A673 (cell line): ENCODE results near the gene RIPOR1.

Source experiments
- EZH2 ChIP-seq: fragments of 200-600 bp; sonication (generic); IDR thresholded peaks from 2 replicates; pipeline ENCODE4 v1.6.1; 2017; ENCODE audit warnings: borderline replicate concordance, low read depth, mild to moderate bottlenecking, mixed read lengths, antibody characterized with exemption, low read length; ENCODE audit not compliant: poor library complexity, severe bottlenecking
- TF ChIP-seq, protein P1 (sequence below): fragments of 300-800, 200-600 bp; sonication (generic); conservative IDR thresholded peaks from 2 replicates; pipeline ENCODE4 v1.5.1; 2017; ENCODE audit warnings: low read depth, mild to moderate bottlenecking, antibody characterized with exemption, low read length, moderate library complexity, mixed read lengths

DNA sequence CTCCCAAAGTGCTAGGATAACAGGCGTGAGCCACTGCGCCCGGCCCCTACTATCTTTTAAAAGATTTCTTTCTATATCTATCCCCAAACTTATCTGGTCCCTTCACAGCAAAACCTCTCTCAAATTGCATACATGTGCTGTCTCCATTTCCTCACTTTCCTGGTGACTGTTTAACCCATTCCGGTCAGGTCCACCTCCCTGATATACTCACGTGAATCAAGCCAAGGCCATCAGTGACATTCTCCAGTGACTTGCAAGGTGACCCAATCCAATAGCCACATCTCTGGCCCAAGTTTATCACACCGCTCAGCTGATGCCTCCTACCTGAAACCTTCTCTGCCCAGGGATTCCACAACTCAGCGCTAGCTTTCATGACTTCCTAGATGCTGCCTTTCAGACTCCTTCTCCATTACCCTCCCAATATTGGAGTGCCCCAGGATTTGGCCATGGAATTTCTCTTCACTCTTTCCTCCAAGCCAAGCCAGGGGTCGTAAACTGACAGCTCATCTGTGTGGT, 32.3 kb downstream of the RIPOR1 start:
- TF ChIP-seq, protein P1, sequence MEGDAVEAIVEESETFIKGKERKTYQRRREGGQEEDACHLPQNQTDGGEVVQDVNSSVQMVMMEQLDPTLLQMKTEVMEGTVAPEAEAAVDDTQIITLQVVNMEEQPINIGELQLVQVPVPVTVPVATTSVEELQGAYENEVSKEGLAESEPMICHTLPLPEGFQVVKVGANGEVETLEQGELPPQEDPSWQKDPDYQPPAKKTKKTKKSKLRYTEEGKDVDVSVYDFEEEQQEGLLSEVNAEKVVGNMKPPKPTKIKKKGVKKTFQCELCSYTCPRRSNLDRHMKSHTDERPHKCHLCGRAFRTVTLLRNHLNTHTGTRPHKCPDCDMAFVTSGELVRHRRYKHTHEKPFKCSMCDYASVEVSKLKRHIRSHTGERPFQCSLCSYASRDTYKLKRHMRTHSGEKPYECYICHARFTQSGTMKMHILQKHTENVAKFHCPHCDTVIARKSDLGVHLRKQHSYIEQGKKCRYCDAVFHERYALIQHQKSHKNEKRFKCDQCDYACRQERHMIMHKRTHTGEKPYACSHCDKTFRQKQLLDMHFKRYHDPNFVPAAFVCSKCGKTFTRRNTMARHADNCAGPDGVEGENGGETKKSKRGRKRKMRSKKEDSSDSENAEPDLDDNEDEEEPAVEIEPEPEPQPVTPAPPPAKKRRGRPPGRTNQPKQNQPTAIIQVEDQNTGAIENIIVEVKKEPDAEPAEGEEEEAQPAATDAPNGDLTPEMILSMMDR = no peak
- no peak for TF ChIP-seq EZH2
